Breast epithelium (tissue), 4 donors: ENCODE data around the gene HNRNPA1. TPM values are rescaled to one million over a fixed set of nuclear protein-coding genes. Genes with fewer than 3 reads are reported as not detected.
"Not testable (repeated sequence)": the region's sequence is repeated elsewhere in the genome, so short reads cannot be mapped to it uniquely, and the experiment has no call there.

Source experiments
- DNase-seq, 2 donors: peaks; one replicate each; pipeline ENCODE4 v3.0.0-alpha.2; 2019; ENCODE audit warnings: low spot score in 2 of 2
- H3K27ac ChIP-seq, 2 donors: fragments of 200-600 bp; sonication (generic) in 1 of 2; one replicate each; pipeline ENCODE4 v1.5.1; 2016 to 2019; ENCODE audit warnings: mild to moderate bottlenecking in 1 of 2
- H3K27me3 ChIP-seq, 2 donors: fragments of 200-600 bp; sonication (generic) in 1 of 2; one replicate each; pipeline versions ENCODE4 v1.5.1 to v1.6.0; 2017 to 2019; ENCODE audit warnings: control low read depth in 1 of 2, mild to moderate bottlenecking in 1 of 2
- H3K36me3 ChIP-seq: fragments of 200-600 bp; one replicate; pipeline ENCODE4 v1.5.1; 2019
- H3K4me1 ChIP-seq, 2 donors: fragments of 200-600 bp; sonication (generic); one replicate each; pipeline ENCODE4 v1.5.1; 2016 to 2019; ENCODE audit warnings: control low read depth in 1 of 2
- H3K4me3 ChIP-seq, 3 donors: fragments of 200-600 bp; sonication (generic); 1 replicate in 2 of 3; 2 replicates in 1 of 3; pipeline ENCODE4 v1.5.1; 2016 to 2019; ENCODE audit warnings: mild to moderate bottlenecking in 3 of 3, moderate library complexity in 2 of 3
- H3K9me3 ChIP-seq, 2 donors: fragments of 200-600 bp; sonication (generic) in 1 of 2; one replicate each; pipeline ENCODE4 v1.5.1; 2016 to 2019; ENCODE audit warnings: control low read depth in 1 of 2
- CTCF ChIP-seq, 3 donors: fragments of 450-650 bp; IDR thresholded peaks; one replicate each; pipeline ENCODE4 v1.5.1; 2016 to 2017; ENCODE audit warnings: antibody characterized with exemption in 3 of 3, mild to moderate bottlenecking in 3 of 3, moderate library complexity in 3 of 3
- POLR2A ChIP-seq: fragments of 450-650 bp; IDR thresholded peaks from one replicate; pipeline ENCODE4 v1.6.1; 2016; ENCODE audit warnings: antibody characterized with exemption, mild to moderate bottlenecking, moderate library complexity
- POLR2AphosphoS5 ChIP-seq, 3 donors: sonication (generic); formaldehyde crosslinking; IDR thresholded peaks; one replicate each; pipeline ENCODE4 v1.6.1; 2017; ENCODE audit warnings: antibody characterized with exemption in 3 of 3
- intact Hi-C: fragments of 100-400 bp; cut with DNase I; formaldehyde crosslinking; loops from one replicate; pipeline ENCODE4 v1.15.1; 2023; ENCODE audit warnings: low total_unique reads
- total RNA-seq, 3 donors: library from RNA; depleted of rRNA; stranded (reverse); fragments of >200 nt; gene quantifications; one replicate each; pipeline ENCODE4 v1.1.0, GENCODE V29; 2016

HNRNPA1 gene
- total RNA-seq, 3 donors from 2014 or later, result 387 to 571 (median 477) TPM

- Histone ChIP-seq H3K36me3 (no peaks in the 10 kb centered on the region), H3K4me1 (peaks cover 3 to 31% of the 10 kb centered on the region in 2 donors), H3K4me3 (peak overlapping the region; percentile 76 to 79 (median 76)), H3K27me3 (no peaks in the 10 kb centered on the region), H3K9me3 (no peaks in the 10 kb centered on the region), H3K27ac (peak overlapping the region; percentile 44 to 93)
- intact Hi-C loops, result loop anchor here (10.0 kb wide), 1 partner anchor 82 kb away; the partner anchor contains the start of gene GPR84
- no peak for DNase-seq
- no peak for TF ChIP-seq POLR2AphosphoS5 (IDR thresholded peaks at IDR 0.05)
- no peak for TF ChIP-seq POLR2A
- no peak for TF ChIP-seq CTCF (IDR thresholded peaks at IDR 0.05)
These were observed 2.5 kb downstream of the HNRNPA1 start for GRCh38 chr12:54282949-54283593.

- Histone ChIP-seq H3K27ac (peak overlapping the region in 1 of 2 donors; percentile 93), H3K4me1 (peaks cover 3 to 22% of the 10 kb centered on the region in 2 donors), H3K4me3 (peak overlapping the region in 1 of 3 donors; percentile 76)
- intact Hi-C loops, result loop anchor here (10.0 kb wide), 1 partner anchor 81 kb away; the partner anchor contains the start of gene GPR84
- H3K27me3 ChIP-seq, H3K36me3 ChIP-seq, DNase-seq, H3K9me3 ChIP-seq: not testable (repeated sequence)
These were observed 3.7 kb downstream of the HNRNPA1 start for GRCh38 chr12:54284070-54284780.

GRCh38 chr12:54285150-54286041 is 4.9 kb downstream of the HNRNPA1 start:
- H3K9me3 ChIP-seq, result no peaks in the 10 kb centered on the region
- no peaks in the 10 kb centered on the region for H3K27me3 ChIP-seq
- H3K4me3 ChIP-seq, result peak overlapping the region in 1 of 3 donors; percentile 23
- no peak for DNase-seq
- TF ChIP-seq CTCF (IDR thresholded peaks at IDR 0.05) (no peak), POLR2AphosphoS5 (IDR thresholded peaks at IDR 0.05) (no peak), POLR2A (no peak)
- no peaks in the 10 kb centered on the region for H3K36me3 ChIP-seq
- intact Hi-C loops, result loop anchor here (10.0 kb wide), 1 partner anchor 79 kb away; the partner anchor contains the start of gene GPR84
- peaks cover 3 to 22% of the 10 kb centered on the region in 2 donors for H3K4me1 ChIP-seq
- H3K27ac ChIP-seq, result no peak overlapping the region

GRCh38 chr12:54286042-54287030 is 5.8 kb downstream of the HNRNPA1 start:
- Histone ChIP-seq H3K36me3 (no peaks in the 10 kb centered on the region), H3K9me3 (no peaks in the 10 kb centered on the region), H3K4me3 (peak overlapping the region in 1 of 3 donors; percentile 23), H3K27ac (no peak overlapping the region), H3K27me3 (no peaks in the 10 kb centered on the region), H3K4me1 (peaks cover 3 to 22% of the 10 kb centered on the region in 2 donors)
- intact Hi-C loops, result loop anchor here (10.0 kb wide), 1 partner anchor 78 kb away; the partner anchor contains the start of gene GPR84
- no peak for DNase-seq
- TF ChIP-seq POLR2AphosphoS5 (IDR thresholded peaks at IDR 0.05) (peak in 1 of 3 donors; percentile 24), CTCF (IDR thresholded peaks at IDR 0.05) (no peak), POLR2A (no peak)
